ENCODE data around the gene PABPN1L. TPM values are rescaled to one million over a fixed set of nuclear protein-coding genes. Genes with fewer than 3 reads are reported as not detected.

Gene PABPN1L
- total RNA-seq, 6 experiments from 2014 or later: 0.37 TPM; not detected in 5

DNA sequence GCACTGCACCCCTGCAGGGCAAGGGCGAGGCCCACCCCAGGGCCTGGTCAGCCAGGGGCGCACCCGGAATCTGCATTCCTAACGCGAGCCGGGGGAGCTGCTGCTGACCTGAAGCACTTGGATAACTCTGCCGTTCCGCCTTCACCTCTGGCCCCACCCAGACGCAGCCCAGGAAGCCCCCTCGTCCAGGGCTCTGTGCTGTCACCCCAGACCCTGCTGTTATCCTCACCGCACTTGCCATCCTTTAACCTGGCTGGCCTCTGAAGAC lies 13.3 kb upstream of the PABPN1L start:
- no peak for ATAC-seq
- no peak for TF ChIP-seq POLR2A (IDR thresholded peaks at IDR 0.05)
- TF ChIP-seq, protein P1, sequence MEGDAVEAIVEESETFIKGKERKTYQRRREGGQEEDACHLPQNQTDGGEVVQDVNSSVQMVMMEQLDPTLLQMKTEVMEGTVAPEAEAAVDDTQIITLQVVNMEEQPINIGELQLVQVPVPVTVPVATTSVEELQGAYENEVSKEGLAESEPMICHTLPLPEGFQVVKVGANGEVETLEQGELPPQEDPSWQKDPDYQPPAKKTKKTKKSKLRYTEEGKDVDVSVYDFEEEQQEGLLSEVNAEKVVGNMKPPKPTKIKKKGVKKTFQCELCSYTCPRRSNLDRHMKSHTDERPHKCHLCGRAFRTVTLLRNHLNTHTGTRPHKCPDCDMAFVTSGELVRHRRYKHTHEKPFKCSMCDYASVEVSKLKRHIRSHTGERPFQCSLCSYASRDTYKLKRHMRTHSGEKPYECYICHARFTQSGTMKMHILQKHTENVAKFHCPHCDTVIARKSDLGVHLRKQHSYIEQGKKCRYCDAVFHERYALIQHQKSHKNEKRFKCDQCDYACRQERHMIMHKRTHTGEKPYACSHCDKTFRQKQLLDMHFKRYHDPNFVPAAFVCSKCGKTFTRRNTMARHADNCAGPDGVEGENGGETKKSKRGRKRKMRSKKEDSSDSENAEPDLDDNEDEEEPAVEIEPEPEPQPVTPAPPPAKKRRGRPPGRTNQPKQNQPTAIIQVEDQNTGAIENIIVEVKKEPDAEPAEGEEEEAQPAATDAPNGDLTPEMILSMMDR (IDR thresholded peaks at IDR 0.05): no peak
- DNase-seq: no peak
- WGBS (ENCODE audit: insufficient coverage, low coverage, low lambda C conversion rate, missing lambda C conversion rate): 100% methylated on average over 1 of the region's 11 CpGs
- intact Hi-C loops (cut with DNase I): no loop called here
- Histone ChIP-seq H3K27ac (no peak overlapping the region), H3K4me3 (peak overlapping the region in 1 of 3 donors; percentile 48), H3K4me1 (peaks cover 0 to 29% (median 0%) of the 10 kb centered on the region in 4 donors), H3K36me3 (no peaks in the 10 kb centered on the region), H3K9me3 (no peaks in the 10 kb centered on the region), H3K27me3 (no peaks in the 10 kb centered on the region)

DNA sequence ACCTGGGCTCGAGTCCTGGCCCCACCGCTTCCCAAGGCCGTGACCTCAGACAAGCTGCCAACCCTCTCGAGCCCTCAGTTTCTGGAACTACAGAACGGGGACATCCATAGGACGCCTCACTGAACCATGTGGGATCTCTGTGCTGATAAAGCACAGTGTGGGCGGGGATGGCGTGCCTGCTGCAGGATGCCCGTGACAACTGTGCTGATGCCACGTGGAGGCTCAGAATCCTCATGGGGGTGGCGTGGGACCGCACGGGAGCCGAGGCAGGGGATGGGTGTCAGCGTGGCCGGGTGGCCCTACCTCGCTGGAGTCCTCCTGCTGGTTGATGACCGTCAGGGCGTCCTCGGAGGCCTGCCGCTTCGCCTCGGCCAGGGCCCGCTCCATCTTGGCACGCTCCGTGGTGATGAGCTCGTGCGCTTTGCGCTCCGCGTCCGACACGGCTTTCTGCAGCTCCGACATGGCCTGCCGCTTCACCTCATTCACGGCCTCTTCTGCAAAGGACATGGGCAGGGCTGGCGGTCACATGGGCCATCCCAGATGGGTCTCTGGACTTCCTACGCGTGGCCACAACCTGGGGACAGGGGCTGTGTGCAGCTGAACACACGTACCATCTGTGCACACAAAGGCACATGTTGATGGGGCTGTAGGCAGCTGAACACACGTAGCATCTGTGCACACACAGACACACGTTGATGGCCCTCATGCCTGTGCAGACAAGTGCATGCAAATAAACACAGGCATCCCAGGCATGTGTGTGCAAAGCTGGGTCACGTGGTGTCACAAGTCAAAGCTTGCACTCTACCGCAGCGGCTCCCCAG lies 12.7 kb upstream of the PABPN1L start:
- TF ChIP-seq POLR2A (IDR thresholded peaks at IDR 0.05): no peak
- TF ChIP-seq, protein P1 (IDR thresholded peaks at IDR 0.05): no peak
- ATAC-seq (no peak), DNase-seq (no peak)
- WGBS (ENCODE audit: insufficient coverage, low coverage, low lambda C conversion rate, missing lambda C conversion rate): no CpG with 5 or more reads among the region's 45 CpGs
- no peaks in the 10 kb centered on the region for H3K36me3 ChIP-seq
- peaks cover 0 to 29% (median 0%) of the 10 kb centered on the region in 4 donors for H3K4me1 ChIP-seq
- H3K4me3 ChIP-seq: no peak overlapping the region
- intact Hi-C loops (cut with DNase I): no loop called here
- H3K27ac ChIP-seq: no peak overlapping the region
- H3K27me3 ChIP-seq: no peaks in the 10 kb centered on the region
- H3K9me3 ChIP-seq: no peaks in the 10 kb centered on the region

DNA sequence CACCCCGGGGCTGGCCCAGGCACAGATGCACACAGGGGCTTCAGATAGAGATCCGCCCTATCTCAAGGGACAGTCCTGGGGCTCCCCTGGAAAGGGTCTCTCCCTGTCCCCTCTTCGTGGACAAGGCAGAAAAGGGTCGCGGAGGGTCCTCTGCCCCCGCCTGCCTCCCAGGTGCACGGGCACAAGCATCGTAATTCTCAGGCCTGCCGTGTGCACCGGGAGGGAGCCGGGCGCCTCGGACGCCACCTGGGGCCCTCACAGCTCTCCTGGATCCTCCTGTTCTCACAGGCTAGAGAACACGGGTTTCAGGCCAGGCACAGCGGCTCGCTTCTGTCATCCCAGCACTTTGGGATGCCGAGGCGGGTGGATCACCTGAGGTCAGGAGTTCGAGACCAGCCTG lies 11.9 kb upstream of the PABPN1L start:
- TF ChIP-seq, protein P1 (IDR thresholded peaks at IDR 0.05): no peak
- no peak for TF ChIP-seq POLR2A (IDR thresholded peaks at IDR 0.05)
- WGBS (ENCODE audit: insufficient coverage, low coverage, low lambda C conversion rate, missing lambda C conversion rate): 100% methylated on average over 1 of the region's 20 CpGs
- Histone ChIP-seq H3K27me3 (no peaks in the 10 kb centered on the region), H3K4me3 (no peak overlapping the region), H3K36me3 (no peaks in the 10 kb centered on the region), H3K27ac (no peak overlapping the region), H3K4me1 (peaks cover 0 to 25% (median 0%) of the 10 kb centered on the region in 4 donors), H3K9me3 (no peaks in the 10 kb centered on the region)
- ATAC-seq: no peak
- intact Hi-C loops (cut with DNase I): no loop called here
- DNase-seq: no peak

DNA sequence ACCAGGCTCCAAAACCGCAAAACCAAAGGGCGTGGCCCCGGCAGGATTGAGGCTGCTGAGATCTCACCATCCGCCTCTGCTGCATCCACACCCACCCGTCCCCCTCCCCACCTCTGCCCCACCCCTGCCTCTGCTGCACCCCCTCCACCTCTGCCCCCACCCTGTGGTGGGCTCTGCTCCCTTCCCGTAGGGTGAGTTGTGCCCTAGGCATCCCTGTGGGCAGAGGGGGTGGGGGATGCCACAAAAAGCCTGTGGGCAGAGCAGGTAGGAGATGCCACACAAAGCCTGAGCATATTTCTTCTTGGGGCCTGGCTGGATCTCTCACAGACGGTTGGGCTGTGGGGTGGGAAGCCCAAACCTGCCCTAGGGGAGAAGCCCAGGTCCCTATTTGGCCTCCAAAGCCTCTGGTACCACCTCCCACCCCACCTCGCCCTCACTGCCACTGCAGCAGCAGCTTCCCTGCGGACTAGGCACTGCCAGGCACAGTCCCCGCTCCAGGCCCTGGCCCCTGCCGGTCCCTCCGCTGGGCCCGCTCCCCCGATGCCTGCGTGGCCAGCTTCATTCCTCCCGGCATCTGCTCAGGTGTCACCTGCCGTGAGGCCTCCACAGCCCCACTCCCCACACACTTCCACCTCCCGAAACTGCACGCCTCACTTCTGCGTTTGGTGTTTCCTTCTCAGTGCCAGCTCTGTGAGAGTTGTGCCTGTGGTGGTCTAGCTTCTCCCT lies 11.3 kb upstream of the PABPN1L start:
- 75% methylated on average over 8 of the region's 20 CpGs for WGBS (ENCODE audit: insufficient coverage, low coverage, low lambda C conversion rate, missing lambda C conversion rate)
- H3K4me3 ChIP-seq: no peak overlapping the region
- ATAC-seq (no peak), DNase-seq (no peak)
- TF ChIP-seq, protein P1 (IDR thresholded peaks at IDR 0.05): no peak
- TF ChIP-seq POLR2A (IDR thresholded peaks at IDR 0.05): no peak
- no peaks in the 10 kb centered on the region for H3K9me3 ChIP-seq
- intact Hi-C loops (cut with DNase I): no loop called here
- no peaks in the 10 kb centered on the region for H3K27me3 ChIP-seq
- no peaks in the 10 kb centered on the region for H3K36me3 ChIP-seq
- no peak overlapping the region for H3K27ac ChIP-seq
- H3K4me1 ChIP-seq: peaks cover 0 to 20% (median 0%) of the 10 kb centered on the region in 4 donors

All from right lobe of liver (tissue), 6 donors.